GF-D8 (cell line): ENCODE data around the gene IRX4.

Experiments used
- DNase-seq: peaks from one replicate; lab custom pipeline; 2025; lab: John Stamatoyannopoulos, UW

IRX4 gene

DNA sequence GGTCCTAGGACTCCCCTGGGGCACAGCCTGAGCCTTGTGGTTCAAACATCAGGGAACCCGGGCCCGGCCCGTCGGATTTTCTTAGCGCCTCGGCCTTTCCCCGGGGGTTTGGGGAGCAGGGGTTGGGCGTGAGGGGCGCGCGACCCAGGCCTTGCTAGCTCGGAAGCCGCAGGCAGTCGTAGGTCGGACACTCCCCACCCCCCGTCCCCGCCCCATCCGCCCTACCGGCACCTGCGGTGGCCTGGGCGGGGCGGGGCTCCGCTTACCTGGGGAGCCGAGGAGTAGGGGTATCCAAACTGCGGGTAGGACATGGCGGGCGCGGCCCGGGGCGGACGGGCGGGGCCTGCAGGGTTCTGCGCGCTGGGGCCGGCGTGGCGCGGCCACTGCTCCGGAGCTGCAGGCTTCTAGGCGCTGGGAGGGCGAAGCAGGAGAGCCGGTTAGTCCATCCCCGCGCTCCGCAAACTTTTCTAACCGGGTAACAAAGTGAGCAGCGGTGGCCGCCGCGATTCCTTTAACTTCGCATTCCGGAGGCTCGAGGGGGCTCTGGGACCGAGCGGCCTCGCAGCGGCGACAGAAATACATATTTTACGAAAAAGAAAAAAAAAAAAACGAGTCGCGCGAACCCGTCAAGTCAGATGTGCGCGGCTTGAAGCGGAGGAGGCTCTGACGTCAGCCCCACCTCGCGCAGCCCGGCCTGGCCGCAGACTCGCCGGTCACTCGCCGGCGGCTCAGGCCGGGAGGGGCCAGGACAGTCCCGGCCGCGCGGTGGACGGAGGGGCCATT, at the start of gene IRX4:
TSS of gene IRX4 (minus strand) at position 589 of the 783 bp plus-strand sequence. CDS start at position 311, 278 bp downstream.
- DNase-seq = no peak

DNA sequence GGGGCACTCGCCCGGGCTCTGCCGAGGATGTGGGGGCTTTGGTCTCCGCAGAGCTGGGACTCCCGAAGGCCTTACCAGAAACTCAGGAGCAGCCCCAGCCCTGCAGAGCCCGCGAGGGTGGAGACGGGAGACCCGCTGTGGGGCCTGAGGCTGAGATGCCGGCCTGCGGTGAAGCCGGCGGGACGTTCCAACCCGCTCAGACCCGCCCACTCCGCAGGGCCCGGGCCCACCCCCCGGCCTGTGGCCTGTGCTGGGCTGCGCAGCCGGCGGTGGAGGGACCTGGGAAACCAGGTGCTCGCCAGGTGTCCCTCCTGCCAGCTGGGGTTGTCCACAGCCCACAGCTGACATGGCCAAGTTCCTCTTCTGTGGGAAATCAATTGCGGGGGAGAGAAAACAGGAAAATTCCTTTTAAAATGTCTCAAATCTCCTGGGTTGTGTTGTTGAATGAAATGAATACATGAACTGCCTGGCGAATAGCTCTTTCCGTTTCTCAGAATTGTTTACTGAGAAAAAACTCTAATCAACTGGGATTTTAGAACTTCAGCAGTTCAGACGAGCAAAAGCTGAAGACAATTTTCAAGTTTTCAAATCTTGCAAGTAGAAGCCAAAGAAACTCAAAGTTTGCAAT, 49.0 kb upstream of the IRX4 start:
- no peak for DNase-seq

DNA sequence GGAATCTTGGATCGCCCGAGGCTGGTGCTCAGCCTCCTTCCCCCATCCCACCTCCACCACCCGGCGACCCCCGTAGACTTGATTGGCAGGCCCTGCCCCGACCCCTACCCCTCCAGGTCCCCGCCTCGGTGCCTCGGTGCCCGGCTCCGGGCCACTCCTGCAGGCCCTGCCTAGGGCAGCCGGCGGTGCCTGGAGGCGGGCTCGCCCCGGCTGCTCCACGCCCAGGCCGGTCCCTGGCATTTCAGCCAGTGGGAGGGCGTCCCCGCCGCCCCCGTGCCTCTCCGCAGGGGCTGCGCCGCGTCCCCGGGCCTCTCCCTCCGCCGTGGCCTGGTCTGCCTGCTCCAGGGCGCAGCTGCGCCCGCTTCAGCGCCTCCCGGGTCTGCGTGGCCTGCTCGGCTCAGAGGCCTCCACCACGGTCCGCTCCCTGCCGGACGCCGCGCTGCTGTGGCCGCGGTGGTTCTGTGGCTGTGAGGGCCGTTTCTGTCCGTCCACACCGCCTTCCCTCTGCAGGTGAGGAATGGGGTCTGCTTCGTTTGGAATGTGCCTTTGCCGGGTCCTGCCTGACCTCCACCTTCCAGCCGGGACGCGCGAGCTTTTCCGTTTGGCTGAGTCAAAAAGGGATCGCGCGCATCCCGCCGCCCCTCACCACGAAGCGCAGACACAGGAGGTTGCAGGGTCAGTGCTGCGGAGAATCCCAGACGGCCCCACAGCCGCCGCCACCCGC, 48.3 kb upstream of the IRX4 start:
- no peak for DNase-seq

DNA sequence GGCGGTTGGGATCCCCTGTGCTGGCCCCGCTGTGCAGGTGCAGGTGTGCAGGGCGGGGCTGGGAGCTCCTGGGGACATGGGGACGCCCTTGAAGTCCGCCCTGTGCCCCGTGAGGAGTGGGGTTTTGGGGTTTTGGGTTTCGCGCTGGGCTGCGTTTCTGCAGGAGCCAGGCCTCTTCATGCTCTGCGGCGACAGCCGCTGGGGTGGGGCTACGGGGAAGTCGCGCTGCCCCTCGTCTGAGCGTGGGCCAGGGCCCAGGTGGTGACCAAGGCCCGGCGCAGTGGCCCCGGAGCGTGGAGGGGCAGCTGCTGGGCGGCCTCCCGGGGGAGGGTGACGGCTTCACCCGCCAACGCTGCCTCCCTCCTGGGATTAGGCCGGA, 47.8 kb upstream of the IRX4 start:
- no peak for DNase-seq

DNA sequence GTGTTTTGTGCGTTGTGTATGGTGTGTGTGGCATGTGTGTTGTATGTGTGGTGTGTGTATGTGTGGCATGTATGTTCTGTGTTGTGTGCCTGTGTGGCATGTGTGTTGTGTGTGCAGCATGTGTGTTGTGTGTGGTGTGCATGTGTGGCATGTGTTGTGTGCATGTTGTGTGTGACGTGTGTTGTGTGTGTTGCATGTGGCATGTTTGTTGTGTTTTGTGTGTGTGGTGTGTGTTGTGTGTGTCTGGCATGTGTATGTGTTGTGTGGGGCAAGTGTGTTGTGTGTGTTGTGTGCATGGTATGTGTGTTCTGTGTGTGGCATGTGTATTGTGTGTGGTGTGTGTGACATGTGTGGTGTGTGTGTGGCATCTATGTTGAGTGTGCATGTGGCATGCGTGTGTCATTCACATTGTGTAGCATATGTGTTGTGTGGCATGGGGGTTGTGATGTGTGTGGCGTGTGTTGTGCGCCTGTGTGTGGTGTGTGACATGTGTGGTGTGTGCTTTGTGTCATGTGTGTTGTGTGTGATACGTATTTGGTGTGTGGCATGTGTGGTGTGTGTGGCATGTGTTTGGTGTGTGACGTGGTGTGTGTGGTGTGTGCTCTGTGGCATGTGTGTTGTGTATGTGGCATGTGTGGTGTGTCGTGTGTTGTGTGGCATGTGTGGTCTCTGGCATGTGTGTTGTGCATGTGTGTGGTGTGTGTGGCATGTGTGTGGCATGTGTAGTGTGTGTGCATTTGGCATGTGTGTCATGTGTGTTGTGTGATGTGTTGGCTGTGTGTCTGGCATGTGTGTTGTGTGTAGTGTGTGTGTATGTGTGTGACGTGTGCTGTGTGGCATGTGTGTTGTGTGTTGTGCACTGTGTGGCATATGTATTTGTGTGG, 46.6 kb upstream of the IRX4 start:
- no peak for DNase-seq

DNA sequence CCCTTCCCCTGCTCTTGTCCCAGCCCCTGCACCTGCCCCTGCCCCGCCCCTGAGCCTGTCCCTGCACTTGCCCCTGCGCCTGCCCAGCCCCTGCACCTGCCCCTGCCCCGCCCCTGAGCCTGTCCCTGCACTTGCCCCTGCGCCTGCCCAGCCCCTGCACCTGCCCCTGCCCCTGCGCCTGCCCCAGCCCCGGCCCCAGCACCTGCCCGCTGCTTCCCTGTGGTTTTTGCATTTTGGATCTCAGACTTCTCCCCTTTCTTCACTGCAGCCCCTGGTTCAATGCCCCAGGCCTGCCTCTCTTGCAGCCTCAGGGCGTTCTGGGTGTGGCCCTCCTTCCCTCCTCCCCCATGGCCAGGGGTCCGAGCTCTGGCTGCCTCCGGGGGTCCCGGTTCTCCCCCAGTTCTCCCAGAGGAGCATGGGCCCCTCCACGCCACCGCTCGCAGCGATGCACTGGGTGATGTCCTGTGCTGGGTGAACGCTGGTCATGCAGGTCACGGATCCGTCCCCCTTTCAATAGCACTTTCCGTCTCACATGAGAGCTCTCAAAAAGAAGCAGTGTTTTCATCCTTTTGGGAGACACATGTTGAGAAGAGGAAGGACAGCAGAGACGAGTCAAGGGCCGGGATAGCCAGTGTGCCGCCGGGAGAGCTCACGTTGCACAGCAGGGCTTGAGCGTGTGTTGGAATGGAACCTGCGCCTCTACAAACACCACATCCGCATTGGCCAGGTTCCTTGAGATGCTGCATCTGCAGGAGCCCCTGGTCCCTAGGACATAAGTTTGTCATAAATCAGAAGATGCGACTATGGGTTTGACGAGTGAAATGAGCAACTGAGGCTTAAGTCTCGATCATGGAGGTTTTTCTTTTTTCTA, 44.0 kb upstream of the IRX4 start:
- no peak for DNase-seq

DNA sequence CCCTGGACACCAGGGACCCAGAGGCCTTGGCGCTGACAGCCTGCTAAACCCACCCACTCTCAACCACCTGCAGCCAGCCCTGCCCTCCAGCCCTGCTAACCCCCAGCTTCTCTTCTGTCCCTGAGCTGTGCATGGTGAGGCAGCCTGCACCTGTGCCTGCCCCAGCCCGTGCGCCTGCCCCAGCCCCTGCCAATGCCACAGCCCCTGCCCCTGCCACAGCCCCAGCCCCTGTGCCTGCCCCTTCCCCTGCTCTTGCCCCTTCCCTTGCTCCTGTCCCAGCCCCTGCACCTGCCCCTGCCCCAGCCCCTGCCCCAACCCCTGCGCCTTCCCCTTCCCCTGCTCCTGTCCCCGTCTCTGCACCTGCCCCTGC, 43.3 kb upstream of the IRX4 start:
- no peak for DNase-seq

DNA sequence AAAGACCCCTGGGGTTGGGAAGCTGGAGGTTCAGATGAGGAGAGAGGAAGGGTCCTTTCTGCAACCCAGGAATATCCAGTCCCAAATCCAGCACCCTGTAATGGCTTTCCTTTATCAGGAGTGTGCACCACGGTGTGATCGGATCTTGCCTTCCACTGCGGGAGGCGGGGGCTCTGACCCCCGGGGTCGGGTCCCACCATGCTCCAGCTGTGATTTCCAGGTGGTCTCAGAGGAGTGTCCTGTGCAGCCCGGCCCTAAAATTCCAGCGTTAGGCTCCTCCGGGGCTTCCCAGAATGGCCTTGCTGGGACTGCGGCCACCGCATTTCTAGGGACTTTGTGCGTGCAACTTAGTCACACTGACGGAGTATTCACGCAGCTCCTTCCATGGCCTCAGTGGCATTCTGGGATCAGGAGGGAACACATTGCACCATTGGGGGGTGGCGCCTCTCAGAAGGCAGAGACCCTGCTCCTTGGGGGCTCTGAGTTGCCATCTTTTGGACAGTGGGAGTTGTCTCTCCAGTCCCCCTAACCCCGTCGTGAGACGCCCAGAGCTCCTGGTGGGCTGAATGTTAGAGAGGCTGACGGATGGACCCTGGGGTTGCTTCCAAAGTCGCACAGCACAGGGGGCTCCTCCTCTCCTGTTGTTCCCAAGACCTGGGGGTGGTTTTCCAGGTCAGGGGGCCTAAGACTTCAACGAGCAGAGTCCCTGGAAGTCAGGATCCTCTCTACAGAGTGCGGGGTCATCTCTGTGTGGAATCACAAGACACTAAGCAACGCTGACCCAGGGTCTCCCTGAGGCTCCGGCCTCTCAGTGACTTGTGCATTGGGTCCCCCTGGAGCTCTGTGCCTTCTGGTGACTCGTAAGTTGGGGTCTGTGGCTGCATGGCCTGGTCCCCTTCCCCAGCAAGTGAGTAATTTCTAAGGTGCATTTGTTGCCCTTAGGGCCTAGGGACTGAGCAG, 42.7 kb upstream of the IRX4 start:
- no peak for DNase-seq

DNA sequence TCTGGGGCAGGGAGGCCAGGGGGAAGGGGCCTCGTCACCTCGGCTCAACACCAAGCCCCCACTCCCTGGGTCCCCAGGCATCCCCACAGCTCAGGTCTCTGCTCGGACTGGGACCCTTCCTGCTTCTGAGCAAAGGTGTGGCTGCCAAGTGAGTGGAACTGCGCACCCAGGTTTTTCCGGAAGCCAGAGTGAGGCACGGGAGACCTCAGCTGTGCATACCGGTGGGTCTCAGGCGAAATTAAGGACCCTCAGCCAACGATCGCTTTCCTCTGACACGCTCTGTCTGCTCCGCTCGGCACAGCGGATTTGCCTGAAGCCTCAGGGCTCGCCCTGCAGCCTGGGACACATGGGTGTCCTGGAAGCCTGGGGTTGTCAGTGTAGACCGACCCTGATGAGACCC, 41.0 kb upstream of the IRX4 start:
- no peak for DNase-seq

DNA sequence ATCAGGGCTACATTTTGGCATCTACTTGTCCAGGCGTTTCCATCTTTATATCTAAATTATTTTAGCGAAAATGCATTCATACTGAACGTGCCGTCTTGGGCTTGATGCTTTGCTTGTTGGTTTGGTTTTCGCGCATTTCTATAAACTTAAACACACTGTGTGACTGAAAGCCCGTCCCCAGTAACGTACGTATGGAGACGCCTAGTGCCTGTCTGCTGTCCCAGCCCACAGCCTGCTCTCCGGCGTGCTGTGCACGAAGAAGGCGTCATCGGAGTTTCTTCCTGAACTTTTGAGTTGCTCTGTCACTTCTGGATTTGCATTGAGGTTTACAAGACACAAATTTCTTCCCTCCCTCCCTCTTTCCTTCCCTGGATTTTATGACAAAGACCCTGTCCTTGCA, 40.6 kb upstream of the IRX4 start:
- DNase-seq = no peak

DNA sequence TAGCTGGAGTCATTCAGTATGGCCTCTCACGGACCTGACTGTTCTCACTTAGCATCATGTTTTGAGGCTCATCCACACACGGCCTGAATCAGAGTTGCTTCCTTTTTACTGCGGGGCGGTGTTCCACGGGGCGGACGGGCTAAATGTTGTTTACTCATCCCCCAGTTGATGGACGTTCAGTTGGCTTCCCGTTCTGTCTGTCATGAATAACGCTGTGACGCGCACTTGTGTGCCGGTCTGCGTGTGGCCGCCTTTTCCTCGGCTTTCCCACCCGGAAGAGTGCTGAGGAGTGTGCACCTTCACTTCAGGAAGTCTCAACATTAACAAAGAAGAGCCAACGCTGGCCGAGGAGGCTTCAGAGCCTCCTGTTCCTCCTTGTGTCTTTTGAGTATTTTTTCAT, 39.0 kb upstream of the IRX4 start:
- no peak for DNase-seq

DNA sequence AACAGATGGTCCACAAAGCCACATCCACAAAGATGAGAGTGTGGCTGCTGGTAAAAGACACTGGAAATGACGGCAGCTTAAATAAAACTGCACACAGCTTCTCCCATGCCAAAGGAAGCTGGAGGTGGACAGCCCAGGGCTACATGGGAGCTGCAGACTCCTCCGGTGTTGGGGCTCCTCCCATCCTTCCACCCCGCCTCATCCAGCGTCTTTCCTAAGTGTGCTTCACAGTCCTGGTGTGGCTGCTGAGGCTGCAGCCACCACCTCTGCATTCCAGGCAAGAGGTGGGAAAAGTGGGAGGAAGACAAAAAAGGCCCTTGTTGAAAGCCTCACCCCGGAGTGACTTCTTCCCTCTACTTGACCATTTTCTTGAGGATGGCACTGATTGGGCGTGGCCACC, 37.0 kb upstream of the IRX4 start:
- DNase-seq = no peak

DNA sequence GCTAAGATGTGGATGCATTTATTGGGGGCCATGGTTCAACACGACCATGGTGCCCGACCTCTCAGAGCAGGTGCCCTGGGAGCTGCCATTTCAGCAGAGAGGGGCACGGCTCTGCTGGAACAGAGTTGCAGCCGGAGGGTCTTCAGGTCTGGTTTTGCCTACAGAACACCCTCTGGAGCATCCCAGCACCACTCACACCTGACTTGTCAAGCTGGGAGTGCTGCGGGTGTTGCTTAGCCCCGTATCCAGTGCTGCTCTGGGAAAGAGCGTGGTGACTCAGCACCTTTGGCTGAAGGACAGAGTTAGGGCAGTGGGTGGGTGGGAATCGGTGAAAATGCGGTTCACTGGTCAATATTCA, 36.5 kb upstream of the IRX4 start:
- no peak for DNase-seq

DNA sequence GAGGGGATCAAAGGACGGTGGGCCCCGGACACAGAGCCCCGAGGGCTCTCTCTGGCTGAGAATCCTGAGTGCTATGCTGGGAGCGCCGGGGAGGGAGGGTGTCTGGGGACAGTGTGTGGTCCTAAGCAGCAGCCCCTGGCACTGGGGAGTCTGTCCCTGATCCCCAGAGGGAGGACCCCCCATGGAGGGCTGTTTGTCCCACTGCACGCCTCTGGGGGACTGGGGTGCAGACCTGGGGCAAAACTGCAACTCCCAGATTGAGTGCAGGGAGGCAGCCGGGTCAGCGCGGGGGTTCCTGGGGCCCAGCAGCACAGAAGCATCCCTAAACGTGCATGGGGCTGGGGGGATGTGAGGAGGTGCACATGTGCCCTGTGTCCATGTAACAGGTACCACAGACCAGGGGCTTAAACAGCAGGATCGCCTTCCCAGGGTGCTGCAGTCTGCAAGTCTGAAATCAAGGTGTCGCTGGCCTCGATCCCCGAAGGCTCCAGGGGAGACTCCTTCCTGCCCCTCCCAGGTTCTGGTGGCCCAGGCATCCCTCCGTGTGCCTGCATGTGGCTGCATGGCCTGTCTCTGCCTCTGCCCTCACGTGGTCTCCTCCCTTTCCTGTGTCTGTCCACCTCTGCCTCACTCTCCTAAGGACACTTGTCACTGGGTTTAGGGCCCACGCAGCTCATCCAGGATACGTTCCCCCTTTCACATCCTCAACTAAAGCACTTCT, 35.9 kb upstream of the IRX4 start:
- DNase-seq = no peak

DNA sequence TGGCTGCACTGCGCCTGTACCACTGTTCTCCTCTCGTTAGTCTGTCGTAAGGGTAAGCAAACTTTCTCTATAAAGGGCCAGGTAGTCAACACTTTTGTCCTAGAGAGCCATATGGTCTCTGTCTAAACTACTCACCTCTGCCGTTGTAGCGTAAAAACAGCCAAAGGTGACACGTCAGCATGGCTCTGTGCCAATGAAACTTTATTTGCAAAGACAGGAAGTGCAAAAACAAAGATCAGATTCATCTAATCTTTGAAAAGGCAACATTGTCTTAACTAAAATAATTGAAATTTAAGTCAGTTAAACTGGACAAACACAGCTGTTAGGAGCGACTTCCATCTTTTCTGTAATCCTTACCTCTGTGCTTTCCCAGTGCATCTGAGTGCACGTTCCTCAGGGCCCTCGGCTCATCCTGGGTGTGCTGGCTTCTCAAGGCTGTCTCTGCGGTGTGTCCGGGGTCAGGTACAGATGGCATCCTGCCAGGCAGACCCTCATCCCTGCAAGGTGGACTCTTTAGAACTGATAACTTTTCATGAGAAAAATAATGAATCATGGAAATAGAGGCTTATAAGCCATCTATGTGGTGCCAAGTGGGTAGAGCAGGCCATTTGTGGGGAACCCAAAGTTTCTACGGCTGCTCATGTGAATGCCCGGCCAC, 35.2 kb upstream of the IRX4 start:
- no peak for DNase-seq

DNA sequence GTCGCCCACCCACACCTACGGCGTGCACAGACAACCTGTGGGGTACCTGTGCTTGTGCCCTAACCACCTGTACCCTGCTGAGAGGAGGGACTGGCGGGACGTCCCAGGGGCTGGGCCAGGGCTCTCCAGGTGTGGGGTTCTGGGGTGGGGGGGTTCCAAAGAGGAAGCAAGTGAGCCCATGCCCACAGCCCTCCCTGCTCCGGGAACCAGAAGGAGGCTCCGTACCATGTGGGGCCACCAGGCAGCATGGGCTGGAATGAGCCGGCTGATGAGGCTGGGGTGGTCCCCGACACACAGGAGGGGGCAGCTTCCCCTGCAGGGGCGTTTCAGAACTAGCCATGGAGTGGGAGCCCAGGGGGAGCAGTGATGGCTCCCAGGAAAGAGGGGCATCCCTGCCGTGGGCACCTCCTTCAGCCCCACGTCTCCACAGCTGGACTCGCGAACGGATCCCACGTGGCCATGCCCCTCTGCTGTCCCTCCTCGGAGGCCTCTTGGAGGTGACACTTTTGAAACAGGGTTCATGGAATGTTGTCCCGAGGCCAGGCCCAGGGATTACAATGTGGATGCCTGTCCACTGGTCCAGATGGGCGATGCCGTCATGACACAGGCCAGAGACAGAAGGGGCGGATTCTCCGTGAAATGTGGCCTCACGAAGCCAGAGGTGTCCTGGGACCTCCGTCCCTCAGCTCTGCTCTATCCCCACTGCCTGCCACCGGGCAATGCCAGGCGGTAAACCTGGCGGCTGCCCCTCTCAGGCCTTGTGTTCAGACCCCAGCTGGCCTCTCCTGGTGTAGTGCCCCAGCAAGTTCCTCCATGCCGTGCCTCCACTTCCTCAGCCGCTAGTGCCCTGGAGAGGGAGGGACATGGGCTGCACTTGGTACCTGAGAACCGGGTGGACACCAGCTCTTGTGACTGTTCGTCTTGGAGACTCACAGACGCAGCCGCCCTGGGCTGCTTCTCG, 33.6 kb upstream of the IRX4 start:
- no peak for DNase-seq

DNA sequence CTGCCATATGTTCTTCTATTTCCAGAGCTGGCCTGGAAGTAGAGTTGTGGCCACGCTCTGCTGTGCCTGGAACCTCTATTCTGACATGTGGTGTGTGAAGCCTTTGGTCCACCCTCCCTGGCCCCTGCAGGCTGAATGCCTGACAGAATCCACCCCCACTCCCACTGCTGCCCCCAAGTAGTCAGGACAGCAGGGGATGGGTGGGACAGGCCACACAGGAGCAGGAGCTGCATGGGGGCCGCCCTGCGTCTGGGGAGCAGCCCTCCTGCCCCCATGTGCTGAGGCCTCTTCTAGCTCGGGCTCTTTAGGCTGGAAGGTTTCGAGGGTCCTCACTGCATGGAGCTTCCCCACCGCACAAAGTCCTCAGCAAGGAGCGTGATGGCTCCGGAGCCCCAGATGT, 32.6 kb upstream of the IRX4 start:
- DNase-seq = no peak

DNA sequence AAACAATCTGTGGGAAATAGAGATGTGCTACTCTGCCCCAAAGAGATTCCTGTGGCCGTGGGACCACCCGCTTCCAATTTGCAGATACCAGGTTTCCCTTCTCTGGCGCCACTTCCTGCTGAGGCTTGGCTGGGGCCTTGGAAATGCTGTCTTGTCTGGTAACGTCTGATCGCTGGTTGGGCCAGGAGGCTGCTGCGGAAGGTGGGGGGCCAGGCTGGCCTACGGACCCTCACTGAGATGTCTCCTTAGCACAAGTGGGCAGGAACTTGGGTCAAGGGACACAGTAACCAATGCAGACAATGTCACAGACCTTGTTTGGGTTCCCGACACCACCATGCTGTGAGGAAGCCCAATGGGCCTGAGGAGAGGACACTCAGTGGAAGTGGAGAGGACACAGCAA, 31.7 kb upstream of the IRX4 start:
- no peak for DNase-seq
